Astrocyte of the cerebellum (primary cell): Measurements from ENCODE around the gene MLPH.
A peak's percentile ranks its signal among the peaks of the same experiment; 100 is the strongest.

Experiments used
- DNase-seq: peaks from one replicate; pipeline ENCODE4 v3.0.0-alpha.2; 2011; ENCODE audit warnings: low read depth
- H3K4me3 ChIP-seq: 2 replicates; pipeline ENCODE4 v1.5.1; 2011; ENCODE audit warnings: mild to moderate bottlenecking, low read depth, low read length, moderate library complexity
- in situ Hi-C: cut with HindIII; loops from 2 replicates; pipeline ENCODE4 v1.10.0; 2017; ENCODE audit warnings: low sequenced_read_pairs
- TF ChIP-seq, protein P1 (sequence below): IDR thresholded peaks from 2 replicates; pipeline ENCODE4 v1.5.1; 2012; ENCODE audit warnings: low read length, low read depth, moderate library complexity, mild to moderate bottlenecking; ENCODE audit errors: missing control alignments

MLPH gene, protein sequence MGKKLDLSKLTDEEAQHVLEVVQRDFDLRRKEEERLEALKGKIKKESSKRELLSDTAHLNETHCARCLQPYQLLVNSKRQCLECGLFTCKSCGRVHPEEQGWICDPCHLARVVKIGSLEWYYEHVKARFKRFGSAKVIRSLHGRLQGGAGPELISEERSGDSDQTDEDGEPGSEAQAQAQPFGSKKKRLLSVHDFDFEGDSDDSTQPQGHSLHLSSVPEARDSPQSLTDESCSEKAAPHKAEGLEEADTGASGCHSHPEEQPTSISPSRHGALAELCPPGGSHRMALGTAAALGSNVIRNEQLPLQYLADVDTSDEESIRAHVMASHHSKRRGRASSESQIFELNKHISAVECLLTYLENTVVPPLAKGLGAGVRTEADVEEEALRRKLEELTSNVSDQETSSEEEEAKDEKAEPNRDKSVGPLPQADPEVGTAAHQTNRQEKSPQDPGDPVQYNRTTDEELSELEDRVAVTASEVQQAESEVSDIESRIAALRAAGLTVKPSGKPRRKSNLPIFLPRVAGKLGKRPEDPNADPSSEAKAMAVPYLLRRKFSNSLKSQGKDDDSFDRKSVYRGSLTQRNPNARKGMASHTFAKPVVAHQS

DNA sequence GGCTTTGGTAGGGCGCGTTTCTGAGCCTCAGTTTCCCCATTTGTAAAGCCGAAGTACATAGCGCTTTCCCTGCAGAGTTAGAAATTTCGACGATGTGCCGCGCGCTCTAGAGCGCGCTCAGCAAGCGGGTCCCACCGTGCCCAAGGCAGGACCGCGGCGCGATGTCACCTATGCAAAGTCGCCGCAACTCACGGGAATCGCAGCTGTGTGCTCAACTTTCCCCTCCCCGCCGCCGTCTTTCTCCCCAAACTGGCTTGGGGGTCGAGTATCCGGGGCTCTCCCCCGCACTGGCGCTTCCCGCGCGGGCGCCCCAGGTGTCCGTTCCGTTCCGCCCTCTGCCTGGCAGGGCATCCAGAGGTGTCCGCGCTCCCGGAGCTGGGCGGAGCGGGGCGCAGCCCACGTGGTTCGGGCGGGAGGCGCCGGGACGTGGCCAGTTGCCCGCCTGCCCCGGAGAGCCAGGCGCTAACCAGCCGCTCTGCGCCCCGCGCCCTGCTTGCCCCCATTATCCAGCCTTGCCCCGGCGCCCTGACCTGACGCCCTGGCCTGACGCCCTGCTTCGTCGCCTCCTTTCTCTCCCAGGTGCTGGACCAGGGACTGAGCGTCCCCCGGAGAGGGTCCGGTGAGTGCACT lies at the start of gene MLPH:
Gene MLPH (plus strand): TSS at position 433 of the 630 bp plus-strand sequence. CDS start 6,176 bp downstream, outside the sequence.
- TF ChIP-seq, protein P1, sequence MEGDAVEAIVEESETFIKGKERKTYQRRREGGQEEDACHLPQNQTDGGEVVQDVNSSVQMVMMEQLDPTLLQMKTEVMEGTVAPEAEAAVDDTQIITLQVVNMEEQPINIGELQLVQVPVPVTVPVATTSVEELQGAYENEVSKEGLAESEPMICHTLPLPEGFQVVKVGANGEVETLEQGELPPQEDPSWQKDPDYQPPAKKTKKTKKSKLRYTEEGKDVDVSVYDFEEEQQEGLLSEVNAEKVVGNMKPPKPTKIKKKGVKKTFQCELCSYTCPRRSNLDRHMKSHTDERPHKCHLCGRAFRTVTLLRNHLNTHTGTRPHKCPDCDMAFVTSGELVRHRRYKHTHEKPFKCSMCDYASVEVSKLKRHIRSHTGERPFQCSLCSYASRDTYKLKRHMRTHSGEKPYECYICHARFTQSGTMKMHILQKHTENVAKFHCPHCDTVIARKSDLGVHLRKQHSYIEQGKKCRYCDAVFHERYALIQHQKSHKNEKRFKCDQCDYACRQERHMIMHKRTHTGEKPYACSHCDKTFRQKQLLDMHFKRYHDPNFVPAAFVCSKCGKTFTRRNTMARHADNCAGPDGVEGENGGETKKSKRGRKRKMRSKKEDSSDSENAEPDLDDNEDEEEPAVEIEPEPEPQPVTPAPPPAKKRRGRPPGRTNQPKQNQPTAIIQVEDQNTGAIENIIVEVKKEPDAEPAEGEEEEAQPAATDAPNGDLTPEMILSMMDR, result no peak
- in situ Hi-C loops, result no loop called here
- no peak for DNase-seq
- peak within 1 kb of the TSS; percentile 90 for H3K4me3 ChIP-seq

- in situ Hi-C loops, result no loop called here
- TF ChIP-seq, protein P1, result no peak
- no peak for DNase-seq
- H3K4me3 ChIP-seq, result no peak overlapping the region
Observed at GRCh38 chr2:237437566-237437965, 49.5 kb upstream of the MLPH start.

- no peak for DNase-seq
- in situ Hi-C loops, result no loop called here
- no peak overlapping the region for H3K4me3 ChIP-seq
- TF ChIP-seq, protein P1, result peak; percentile 22
Observed at GRCh38 chr2:237438080-237438940, 48.7 kb upstream of the MLPH start.

DNA sequence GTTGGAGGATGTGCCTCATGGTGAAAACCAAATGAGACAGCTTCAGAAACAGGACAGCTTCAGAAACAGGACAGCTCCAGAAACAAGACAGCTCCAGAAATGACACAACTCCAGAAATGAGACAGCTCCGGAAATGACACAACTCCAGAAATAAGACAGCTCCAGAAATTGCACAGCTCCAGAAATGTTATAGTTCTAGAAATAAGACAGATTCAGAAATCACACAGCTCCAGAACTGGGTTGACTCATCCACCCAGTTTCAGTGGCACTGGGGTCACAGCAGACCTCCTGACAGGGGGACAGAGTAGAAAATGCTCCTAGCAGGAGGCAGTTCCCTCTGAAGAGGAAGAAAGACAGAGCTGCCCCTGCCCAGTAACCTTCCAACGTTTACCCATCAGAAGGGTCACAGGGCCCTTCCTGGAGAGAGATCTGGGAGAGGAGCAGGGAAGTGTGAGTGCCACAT lies 46.2 kb upstream of the MLPH start:
- in situ Hi-C loops, result no loop called here
- TF ChIP-seq, protein P1, result no peak
- H3K4me3 ChIP-seq, result no peak overlapping the region
- no peak for DNase-seq

- no peak overlapping the region for H3K4me3 ChIP-seq
- in situ Hi-C loops, result no loop called here
- peak; percentile 22 for DNase-seq
- TF ChIP-seq, protein P1, result no peak
Observed at GRCh38 chr2:237441605-237442274, 45.3 kb upstream of the MLPH start.
